ENCODE data around the gene KLK14. TPM values are rescaled to one million over a fixed set of nuclear protein-coding genes. Genes with fewer than 3 reads are reported as not detected.

The KLK14 gene, protein sequence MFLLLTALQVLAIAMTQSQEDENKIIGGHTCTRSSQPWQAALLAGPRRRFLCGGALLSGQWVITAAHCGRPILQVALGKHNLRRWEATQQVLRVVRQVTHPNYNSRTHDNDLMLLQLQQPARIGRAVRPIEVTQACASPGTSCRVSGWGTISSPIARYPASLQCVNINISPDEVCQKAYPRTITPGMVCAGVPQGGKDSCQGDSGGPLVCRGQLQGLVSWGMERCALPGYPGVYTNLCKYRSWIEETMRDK
- not detected in 2 replicates for polyA plus RNA-seq
- polyA minus RNA-seq: not detected in 2 replicates

- Histone ChIP-seq H3K4me3 (ENCODE audit: low read length) (no peak within 1 kb of the TSS), H3K27me3 (ENCODE audit: insufficient read depth, low read depth, low read length) (no peaks in the 10 kb centered on the region), H4K20me1 (ENCODE audit: insufficient read depth) (no peaks in the 10 kb centered on the region), H3K27ac (ENCODE audit: low read length) (no peak within 1 kb of the TSS), H3K79me2 (replicated peaks; ENCODE audit: insufficient read depth, low read length) (no peaks in the 10 kb centered on the region), H2AFZ (ENCODE audit: low read depth, low read length) (no peak within 1 kb of the TSS), H3K9me2 (ENCODE audit: insufficient read depth, low read length) (no peaks in the 10 kb centered on the region), H3K9me3 (ENCODE audit: low read length) (no peaks in the 10 kb centered on the region), H3K9ac (ENCODE audit: low read length) (no peak within 1 kb of the TSS), H3K4me2 (ENCODE audit: low read length) (no peak within 1 kb of the TSS), H3F3A (ENCODE audit: insufficient read depth, low read length, poor library complexity, severe bottlenecking) (no peaks in the 10 kb centered on the region), H3K36me3 (ENCODE audit: insufficient read depth, low read length) (no peaks in the 10 kb centered on the region)
- TF ChIP-seq EZH2 (IDR thresholded peaks at IDR 0.05; ENCODE audit: borderline replicate concordance, insufficient read depth, low read length, poor library complexity, severe bottlenecking): no peak
- TF ChIP-seq SMC3 (conservative IDR thresholded peaks at IDR 0.05; ENCODE audit: poor library complexity): no peak
- TF ChIP-seq TAF1 (IDR thresholded peaks at IDR 0.05; ENCODE audit: low read depth): no peak
Measured at GRCh38 chr19:51082611-51083010, at the start of gene KLK14. Gene KLK14 (minus strand): TSS chr19:51082887. CDS start chr19:51082614, 273 bp downstream.

GRCh38 chr19:51131780-51132680 lies 49.3 kb upstream of the KLK14 start:
- no peaks in the 10 kb centered on the region for H3K79me2 ChIP-seq (replicated peaks; ENCODE audit: insufficient read depth, low read length)
- no peak overlapping the region for H3K4me3 ChIP-seq (ENCODE audit: low read length)
- H4K20me1 ChIP-seq (ENCODE audit: insufficient read depth): no peaks in the 10 kb centered on the region
- H3K9me2 ChIP-seq (ENCODE audit: insufficient read depth, low read length): no peaks in the 10 kb centered on the region
- no peak overlapping the region for H2AFZ ChIP-seq (ENCODE audit: low read depth, low read length)
- no peaks in the 10 kb centered on the region for H3K9me3 ChIP-seq (ENCODE audit: low read length)
- H3K27me3 ChIP-seq (ENCODE audit: insufficient read depth, low read depth, low read length): no peaks in the 10 kb centered on the region
- H3K36me3 ChIP-seq (ENCODE audit: insufficient read depth, low read length): no peaks in the 10 kb centered on the region
- no peak overlapping the region for H3K27ac ChIP-seq (ENCODE audit: low read length)
- no peak for TF ChIP-seq POLR2AphosphoS5 (IDR thresholded peaks at IDR 0.05)
- TF ChIP-seq SMC3 (conservative IDR thresholded peaks at IDR 0.05; ENCODE audit: poor library complexity): no peak
- TF ChIP-seq MXI1 (conservative IDR thresholded peaks at IDR 0.05; ENCODE audit: poor library complexity, severe bottlenecking): no peak
- no peak for TF ChIP-seq TAF1 (IDR thresholded peaks at IDR 0.05; ENCODE audit: low read depth)
- TF ChIP-seq EZH2 (IDR thresholded peaks at IDR 0.05; ENCODE audit: borderline replicate concordance, insufficient read depth, low read length, poor library complexity, severe bottlenecking): no peak
- TF ChIP-seq CTCF (IDR thresholded peaks at IDR 0.05; ENCODE audit: poor library complexity, severe bottlenecking): no peak
- TF ChIP-seq, protein P1, sequence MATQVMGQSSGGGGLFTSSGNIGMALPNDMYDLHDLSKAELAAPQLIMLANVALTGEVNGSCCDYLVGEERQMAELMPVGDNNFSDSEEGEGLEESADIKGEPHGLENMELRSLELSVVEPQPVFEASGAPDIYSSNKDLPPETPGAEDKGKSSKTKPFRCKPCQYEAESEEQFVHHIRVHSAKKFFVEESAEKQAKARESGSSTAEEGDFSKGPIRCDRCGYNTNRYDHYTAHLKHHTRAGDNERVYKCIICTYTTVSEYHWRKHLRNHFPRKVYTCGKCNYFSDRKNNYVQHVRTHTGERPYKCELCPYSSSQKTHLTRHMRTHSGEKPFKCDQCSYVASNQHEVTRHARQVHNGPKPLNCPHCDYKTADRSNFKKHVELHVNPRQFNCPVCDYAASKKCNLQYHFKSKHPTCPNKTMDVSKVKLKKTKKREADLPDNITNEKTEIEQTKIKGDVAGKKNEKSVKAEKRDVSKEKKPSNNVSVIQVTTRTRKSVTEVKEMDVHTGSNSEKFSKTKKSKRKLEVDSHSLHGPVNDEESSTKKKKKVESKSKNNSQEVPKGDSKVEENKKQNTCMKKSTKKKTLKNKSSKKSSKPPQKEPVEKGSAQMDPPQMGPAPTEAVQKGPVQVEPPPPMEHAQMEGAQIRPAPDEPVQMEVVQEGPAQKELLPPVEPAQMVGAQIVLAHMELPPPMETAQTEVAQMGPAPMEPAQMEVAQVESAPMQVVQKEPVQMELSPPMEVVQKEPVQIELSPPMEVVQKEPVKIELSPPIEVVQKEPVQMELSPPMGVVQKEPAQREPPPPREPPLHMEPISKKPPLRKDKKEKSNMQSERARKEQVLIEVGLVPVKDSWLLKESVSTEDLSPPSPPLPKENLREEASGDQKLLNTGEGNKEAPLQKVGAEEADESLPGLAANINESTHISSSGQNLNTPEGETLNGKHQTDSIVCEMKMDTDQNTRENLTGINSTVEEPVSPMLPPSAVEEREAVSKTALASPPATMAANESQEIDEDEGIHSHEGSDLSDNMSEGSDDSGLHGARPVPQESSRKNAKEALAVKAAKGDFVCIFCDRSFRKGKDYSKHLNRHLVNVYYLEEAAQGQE (IDR thresholded peaks at IDR 0.05; ENCODE audit: borderline replicate concordance): no peak
- no peak for TF ChIP-seq RAD21 (conservative IDR thresholded peaks at IDR 0.05)
- TF ChIP-seq EP300 (conservative IDR thresholded peaks at IDR 0.05; ENCODE audit: poor library complexity, severe bottlenecking): no peak
- no peaks in the 10 kb centered on the region for H3F3A ChIP-seq (ENCODE audit: insufficient read depth, low read length, poor library complexity, severe bottlenecking)
- H3K4me2 ChIP-seq (ENCODE audit: low read length): no peak overlapping the region
- no peak overlapping the region for H3K9ac ChIP-seq (ENCODE audit: low read length)
